ENCODE measurements around the gene ANKMY1. TPM values are rescaled to one million over a fixed set of nuclear protein-coding genes. Genes with fewer than 3 reads are reported as not detected.

The ANKMY1 gene, protein sequence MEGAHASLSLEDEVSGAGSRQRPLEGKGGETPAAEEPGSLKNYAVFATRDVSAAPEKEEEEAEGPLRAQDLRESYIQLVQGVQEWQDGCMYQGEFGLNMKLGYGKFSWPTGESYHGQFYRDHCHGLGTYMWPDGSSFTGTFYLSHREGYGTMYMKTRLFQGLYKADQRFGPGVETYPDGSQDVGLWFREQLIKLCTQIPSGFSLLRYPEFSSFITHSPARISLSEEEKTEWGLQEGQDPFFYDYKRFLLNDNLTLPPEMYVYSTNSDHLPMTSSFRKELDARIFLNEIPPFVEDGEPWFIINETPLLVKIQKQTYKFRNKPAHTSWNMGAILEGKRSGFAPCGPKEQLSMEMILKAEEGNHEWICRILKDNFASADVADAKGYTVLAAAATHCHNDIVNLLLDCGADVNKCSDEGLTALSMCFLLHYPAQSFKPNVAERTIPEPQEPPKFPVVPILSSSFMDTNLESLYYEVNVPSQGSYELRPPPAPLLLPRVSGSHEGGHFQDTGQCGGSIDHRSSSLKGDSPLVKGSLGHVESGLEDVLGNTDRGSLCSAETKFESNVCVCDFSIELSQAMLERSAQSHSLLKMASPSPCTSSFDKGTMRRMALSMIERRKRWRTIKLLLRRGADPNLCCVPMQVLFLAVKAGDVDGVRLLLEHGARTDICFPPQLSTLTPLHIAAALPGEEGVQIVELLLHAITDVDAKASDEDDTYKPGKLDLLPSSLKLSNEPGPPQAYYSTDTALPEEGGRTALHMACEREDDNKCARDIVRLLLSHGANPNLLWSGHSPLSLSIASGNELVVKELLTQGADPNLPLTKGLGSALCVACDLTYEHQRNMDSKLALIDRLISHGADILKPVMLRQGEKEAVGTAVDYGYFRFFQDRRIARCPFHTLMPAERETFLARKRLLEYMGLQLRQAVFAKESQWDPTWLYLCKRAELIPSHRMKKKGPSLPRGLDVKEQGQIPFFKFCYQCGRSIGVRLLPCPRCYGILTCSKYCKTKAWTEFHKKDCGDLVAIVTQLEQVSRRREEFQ
- polyA plus RNA-seq (2013, experiment 1 of 2; ENCODE audit: insufficient read length) = 4.2 TPM
- polyA plus RNA-seq (2013, experiment 2 of 2; ENCODE audit: insufficient read length) = 3.8 TPM

GRCh38 chr2:240557808-240558207, at the start of gene ANKMY1:
Gene ANKMY1 (minus strand): TSS chr2:240557988. CDS start chr2:240557335, 653 bp downstream.
- peak; percentile 77 for DNase-seq

GRCh38 chr2:240605867-240606743, 48.3 kb upstream of the ANKMY1 start:
- no peak for DNase-seq

GRCh38 chr2:240604939-240605716, 47.3 kb upstream of the ANKMY1 start:
- DNase-seq = no peak

DNA sequence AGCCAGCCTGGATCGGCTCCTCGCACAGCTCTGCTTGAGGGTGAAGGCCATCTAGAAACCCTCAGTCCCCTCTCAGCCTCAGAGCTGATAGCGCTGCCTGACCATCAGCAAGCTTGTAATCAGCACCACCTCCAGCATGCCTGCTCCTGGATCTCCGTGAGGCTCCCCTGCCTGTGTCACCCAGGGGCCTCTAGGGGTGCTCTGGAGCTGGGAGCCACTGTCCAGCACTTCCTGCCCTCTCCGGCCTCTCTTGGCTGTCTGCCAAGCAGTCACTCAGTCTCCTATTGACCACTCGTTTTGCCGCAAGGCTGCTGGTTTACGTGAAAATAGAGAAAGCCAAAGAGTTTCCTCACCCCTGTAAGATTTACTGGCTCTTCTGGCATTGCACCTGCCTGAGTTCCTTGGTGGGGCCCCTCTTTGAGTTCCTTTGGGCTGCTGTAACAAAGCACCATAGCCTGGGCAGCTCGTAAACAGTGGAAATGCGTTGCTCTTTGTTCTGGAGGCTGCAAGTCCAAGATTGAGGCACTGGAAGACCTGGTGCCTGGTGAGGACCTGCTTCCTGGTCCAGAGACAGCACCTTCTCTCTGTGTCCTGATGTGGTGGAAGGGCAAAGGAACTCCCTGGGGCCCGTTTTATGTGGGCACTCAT, 46.6 kb upstream of the ANKMY1 start:
- DNase-seq = no peak

GRCh38 chr2:240603846-240604245, 46.1 kb upstream of the ANKMY1 start:
- DNase-seq = no peak

DNA sequence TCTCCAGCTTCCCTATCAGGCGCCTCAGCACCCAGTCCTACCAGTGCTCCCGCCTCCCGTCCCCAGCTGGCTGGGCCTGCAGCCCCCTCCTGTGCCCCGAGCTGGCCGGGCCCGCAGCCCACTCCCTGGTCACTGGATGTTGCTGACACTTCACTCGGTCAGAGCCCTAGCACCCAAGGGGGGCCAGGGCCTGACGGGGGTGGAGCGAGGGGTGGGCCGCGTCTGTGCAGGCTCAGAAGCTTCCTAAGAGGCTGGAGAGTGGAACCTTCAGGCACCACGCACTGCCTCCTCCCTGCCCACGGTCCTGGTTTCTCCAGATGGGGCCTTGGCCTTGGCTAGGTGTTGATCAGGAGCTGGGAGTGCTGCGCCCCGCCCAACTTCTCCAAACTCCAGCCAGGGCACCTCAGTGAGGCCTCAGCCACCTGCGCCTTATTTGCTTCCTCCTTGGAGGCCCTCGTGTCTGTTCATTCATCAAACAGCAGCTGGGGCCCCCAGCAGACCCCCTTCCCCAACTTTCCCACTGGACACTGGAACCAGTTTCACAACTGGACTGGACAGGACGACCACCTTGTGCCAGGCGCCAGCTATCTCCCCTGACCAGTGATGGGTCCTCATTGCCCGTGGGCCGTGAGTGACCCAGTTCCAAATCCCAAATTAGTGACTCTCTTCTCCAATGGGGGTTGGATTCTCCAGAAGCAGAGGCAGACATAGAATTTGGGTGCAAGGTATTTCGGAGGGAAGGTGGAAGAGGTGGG, 45.5 kb upstream of the ANKMY1 start:
- no peak for DNase-seq

DNA sequence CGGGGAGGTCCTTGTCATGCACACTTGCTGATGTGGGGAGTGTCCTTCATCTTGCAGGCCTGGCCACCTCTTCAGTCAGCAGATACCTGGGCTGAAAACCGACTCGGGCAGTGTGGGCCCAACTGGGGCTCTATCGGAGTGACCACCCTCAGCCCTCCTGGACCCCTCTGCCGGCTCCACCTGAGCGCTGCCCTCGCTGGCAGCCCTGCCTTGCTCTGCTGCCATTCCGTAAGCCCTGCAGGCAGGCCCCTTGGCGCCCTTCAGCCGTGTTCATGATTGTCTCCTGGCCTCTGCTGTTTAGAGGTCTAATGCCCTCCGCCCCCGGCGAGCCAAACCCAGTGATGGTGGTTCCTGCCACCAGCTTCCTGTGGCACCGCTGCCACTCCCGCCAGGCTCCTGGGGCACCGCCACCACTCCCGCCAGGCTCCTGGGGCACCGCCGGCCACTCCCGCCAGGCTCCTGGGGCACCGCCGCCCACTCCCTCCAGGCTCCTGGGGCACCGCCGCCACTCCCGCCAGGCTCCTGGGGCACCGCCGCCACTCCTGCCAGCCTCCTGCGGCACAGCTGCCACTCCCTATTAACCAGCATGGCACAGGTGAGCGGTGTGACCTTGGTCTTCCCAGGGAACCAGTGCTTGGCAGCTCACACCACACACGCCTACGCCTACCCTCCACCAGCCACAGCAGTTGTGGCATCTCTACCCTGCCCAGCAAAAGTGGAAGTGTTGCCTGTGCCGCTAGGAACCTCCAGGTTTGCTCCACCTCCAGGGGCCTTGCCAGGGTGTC, 44.7 kb upstream of the ANKMY1 start:
- DNase-seq = no peak

DNA sequence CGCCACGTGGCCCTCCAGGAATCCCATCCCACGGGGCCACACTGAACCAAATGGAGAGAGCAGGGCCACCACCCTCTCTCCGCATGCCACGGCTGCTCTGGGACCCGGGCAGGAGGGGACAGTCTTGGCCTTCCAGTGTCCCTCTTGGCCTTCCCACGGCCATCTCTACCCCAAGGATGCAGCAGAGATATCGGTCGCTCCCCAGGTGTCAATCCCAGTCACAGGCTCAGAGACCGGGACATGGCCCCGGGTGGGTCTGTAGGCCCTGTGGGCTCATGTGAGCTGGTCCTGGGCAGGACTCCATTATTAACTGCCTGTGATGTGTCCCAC, 44.0 kb upstream of the ANKMY1 start:
- DNase-seq = no peak

GRCh38 chr2:240601061-240601830, 43.5 kb upstream of the ANKMY1 start:
- DNase-seq = no peak

- DNase-seq = no peak
Measured at GRCh38 chr2:240600451-240600961, 42.7 kb upstream of the ANKMY1 start.

- no peak for DNase-seq
Measured at GRCh38 chr2:240599141-240599583, 41.4 kb upstream of the ANKMY1 start.

- DNase-seq = no peak
Measured at GRCh38 chr2:240598311-240598911, 40.6 kb upstream of the ANKMY1 start.

DNA sequence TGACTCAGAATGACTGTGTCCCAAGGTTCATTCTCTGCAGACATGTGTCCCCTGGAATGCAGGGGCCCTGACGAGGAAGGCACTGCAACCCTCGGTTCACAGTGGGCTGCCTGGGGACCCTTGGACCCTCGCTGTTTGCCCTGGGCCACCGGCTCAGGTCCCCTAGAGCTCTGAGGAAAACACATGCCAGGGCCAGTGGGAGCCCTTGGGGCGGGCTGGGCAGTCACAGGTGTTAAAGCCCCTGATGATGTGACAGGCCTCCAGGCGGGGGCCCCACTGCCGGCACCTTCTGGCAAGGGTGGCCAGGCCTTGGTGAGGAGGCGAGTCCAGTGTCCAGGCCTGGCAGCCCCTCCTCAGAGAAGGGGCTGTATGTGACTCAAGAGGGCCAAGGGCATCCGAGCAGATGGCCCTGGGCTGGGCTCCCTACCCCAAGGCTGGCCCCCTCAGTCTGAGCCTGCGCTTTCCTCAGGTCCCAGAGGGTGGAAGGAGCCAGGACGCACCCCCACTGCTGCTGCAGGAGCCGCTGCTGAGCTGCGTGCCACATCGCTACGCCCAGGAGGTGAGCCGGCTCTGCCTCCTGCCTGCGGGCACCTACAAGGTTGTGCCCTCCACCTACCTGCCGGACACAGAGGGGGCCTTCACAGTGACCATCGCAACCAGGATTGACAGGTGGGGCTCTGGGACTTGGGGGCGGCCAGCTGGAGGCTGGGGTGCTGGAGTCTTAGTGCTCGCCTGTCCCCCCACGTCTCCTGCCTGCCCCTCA, 39.8 kb upstream of the ANKMY1 start:
- no peak for DNase-seq

GRCh38 chr2:240597054-240597418, 39.2 kb upstream of the ANKMY1 start:
- no peak for DNase-seq

DNA sequence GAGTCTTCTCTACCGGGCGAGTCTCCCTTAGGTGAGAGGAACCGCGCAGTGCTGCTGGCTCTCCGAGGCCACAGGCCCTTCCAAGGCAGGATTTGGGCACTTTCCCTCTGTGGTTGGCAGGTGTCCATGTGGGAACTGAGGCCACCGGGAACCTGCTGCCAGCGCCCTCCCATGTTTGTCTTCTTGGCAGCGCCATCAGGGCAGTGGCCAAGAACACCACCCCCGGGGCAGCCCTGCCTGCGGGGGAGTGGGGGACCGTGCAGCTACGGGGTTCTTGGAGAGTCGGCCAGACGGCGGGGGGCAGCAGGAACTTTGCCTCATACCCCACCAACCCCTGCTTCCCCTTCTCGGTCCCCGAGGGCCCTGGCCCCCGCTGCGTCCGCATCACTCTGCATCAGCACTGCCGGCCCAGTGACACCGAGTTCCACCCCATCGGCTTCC, 38.7 kb upstream of the ANKMY1 start:
- no peak for DNase-seq

- no peak for DNase-seq
Measured at GRCh38 chr2:240596080-240596460, 38.3 kb upstream of the ANKMY1 start.
